HG03565 (cell line): ENCODE results near the gene NRARP.
A peak's percentile ranks its signal among the peaks of the same experiment; 100 is the strongest.
"Not testable (repeated sequence)": the region's sequence is repeated elsewhere in the genome, so short reads cannot be mapped to it uniquely, and the experiment has no call there.

Source experiments
- ATAC-seq: cut with Tn5 transposase; IDR thresholded peaks from one replicate; pipeline ENCODE4 v1.9.1; 2021; ENCODE audit warnings: mild to moderate bottlenecking, moderate library complexity; ENCODE audit not compliant: unreplicated experiment

NRARP gene

DNA sequence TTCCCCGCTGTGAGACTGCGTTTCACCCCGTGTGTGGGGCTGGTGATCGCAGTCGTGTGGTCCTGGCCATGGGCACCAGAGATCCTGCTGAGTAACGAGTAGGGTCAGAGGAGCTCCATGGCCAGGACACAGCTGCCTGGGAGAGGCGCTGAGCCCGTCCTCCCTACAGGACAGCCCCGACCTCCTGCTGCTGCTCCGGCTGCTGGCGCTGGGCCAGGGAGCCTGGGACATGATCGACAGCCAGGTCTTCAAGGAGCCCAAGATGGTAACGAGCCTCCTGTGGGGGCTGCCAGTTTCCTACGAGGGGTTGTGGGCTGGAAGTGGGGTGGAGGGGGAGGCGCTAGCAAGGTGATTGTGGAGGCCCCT is 35.9 kb downstream of the NRARP start:
- no peak for ATAC-seq

GRCh38 chr9:137265496-137266161 is 36.4 kb downstream of the NRARP start:
- ATAC-seq, result no peak

- ATAC-seq, result no peak
Observed at GRCh38 chr9:137264067-137264466, 38.0 kb downstream of the NRARP start.

DNA sequence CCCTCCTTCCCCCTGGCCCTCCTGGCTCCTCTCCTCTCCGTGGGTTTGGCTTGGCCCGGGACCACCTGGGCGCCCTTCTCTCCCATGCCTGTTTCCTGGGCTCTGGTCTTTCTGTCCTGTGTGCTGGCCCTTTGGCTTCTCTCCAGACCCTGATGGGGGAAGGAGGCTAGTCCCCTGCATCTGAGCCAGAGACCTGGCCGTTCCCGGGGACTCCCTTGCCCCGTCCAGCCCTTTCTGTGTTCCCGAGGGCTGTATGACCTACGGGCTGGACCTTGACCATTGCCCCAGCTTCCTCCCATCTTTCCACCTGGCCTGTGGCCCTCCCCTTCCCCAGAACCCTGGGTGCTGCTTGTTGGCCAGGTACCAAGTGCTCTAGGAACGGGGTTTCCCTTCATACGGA is 38.6 kb downstream of the NRARP start:
- no peak for ATAC-seq

GRCh38 chr9:137262909-137263285 is 39.2 kb downstream of the NRARP start:
- no peak for ATAC-seq

GRCh38 chr9:137262173-137262908 is 39.7 kb downstream of the NRARP start:
- ATAC-seq, result not testable (repeated sequence)

DNA sequence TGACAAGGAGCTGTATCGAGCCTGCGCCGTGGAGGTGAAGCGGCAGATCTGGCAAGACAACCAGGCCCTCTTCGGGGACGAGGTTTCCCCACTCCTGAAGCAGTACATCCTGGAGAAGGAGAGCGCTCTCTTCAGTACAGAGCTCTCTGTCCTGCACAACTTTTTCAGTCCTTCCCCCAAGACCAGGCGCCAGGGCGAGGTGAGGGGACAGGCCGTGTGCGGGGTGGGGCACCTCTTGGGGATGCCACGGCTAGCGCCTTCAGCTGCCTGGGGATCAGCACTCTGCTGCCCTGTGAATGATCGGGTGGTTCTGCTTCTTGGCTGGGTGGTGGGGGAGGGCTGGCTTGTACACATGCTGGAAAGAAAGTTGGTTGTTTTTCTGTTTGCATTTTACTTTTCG is 45.2 kb downstream of the NRARP start:
- no peak for ATAC-seq

DNA sequence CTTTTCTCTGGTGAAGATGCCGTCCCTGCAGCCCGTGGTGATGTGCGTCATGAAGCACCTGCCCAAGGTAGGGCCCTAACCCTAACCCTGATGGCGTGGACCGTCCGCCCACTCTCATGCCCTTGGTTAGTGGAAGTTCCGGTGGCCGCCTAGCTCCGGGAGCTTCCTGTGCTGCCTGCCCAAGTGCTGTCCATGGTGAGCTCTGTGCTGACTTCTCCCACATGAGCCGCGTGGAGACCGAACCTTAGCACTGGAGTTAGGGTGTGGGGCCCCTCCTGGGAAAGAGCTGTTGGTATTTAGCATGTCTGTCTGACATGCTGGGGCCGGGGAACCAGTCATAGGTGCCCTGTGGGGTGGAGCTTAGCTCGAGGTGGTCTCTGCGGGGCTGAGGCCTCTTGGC is 45.7 kb downstream of the NRARP start:
- no peak for ATAC-seq

- peak; percentile 20 for ATAC-seq
Observed at GRCh38 chr9:137255448-137256114, 46.5 kb downstream of the NRARP start.

DNA sequence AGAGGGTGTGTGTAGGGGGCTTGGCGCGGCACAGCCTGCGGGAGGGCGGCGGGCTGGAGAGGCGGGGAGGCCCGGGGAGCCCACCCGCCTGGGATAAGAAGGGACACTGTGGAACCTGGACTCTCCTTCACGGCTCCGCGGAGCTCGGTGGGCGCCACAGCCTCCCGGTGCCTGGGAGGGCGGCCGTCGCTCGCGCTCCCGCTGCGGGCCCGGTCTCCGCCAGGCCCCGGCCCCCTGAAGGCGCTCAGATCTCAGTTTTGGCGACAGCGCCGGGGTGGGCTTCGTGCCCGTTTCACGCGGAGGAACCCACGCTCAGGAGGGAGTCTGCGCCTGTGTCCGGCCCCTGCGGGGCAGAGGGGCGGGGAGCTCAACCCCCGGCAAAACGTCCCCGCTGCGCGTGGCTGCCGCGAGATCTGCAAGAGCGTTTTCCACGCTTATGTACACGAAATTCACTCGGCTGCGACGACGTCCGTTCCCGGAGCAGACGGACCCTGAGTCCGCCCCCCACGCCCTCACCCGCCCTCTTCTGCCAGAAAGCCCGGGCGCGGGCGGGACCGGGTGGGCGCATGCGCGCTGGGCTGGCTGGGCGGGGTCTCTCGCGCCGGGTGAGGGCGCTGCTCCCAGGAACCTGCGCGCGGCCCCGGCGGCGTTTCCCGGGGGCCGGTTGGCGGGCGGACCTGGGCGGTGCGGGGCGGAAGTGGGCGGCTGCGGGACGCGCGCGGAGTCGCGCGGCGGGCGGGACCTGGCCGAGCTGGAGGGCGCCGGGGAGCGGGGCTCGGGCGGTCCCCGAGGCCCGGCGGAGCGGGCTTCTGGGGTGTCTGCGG is 47.2 kb downstream of the NRARP start, which contains the start of gene NELFB:
Gene NELFB (plus strand): TSS at position 704 of the 824 bp plus-strand sequence.
- ATAC-seq, result peak; percentile 53

DNA sequence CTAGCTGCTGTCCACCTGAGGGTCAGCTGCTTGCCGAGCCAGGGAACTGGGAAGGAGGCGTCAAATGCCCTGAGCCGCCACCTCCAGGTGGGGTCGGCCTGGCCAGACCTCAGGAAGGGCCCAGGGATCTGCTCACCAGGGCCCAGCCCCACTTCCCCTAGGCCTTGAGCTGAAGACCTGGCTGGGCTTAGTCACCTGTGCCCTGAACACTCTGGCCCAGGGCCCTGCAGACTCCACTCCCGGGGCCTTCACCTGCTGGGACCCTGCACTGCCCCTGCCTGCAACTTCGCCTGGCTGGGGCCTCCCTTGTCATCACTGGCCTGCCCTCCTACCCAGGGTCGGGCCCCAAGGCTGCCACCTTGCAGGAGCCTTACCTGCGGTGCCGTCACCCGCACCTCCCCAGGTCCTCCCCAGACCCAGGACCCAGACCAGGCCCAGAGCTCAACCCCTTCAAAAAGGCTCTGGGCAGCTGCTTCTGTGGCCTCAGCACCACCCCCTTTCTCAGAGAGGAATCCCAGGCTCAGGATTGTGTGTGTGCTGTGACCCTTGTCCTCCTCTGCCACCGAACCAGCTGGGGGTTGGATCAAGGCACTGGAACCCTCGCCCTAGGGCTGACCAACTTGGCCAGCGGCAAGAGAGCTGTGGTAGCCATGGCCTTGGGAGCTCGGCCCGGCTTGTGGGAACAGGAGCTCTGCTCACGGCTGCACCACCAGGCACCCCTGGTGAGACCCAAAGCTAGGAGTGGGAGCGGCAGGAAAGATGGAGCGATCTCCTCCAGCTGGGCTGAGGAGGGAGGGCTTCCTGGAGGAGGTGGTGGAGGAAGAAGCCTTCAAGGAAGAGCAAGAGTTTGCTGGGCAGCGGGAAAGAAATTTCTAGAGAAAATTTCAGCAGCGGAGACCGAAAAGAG is 48.1 kb downstream of the NRARP start:
- ATAC-seq, result no peak

DNA sequence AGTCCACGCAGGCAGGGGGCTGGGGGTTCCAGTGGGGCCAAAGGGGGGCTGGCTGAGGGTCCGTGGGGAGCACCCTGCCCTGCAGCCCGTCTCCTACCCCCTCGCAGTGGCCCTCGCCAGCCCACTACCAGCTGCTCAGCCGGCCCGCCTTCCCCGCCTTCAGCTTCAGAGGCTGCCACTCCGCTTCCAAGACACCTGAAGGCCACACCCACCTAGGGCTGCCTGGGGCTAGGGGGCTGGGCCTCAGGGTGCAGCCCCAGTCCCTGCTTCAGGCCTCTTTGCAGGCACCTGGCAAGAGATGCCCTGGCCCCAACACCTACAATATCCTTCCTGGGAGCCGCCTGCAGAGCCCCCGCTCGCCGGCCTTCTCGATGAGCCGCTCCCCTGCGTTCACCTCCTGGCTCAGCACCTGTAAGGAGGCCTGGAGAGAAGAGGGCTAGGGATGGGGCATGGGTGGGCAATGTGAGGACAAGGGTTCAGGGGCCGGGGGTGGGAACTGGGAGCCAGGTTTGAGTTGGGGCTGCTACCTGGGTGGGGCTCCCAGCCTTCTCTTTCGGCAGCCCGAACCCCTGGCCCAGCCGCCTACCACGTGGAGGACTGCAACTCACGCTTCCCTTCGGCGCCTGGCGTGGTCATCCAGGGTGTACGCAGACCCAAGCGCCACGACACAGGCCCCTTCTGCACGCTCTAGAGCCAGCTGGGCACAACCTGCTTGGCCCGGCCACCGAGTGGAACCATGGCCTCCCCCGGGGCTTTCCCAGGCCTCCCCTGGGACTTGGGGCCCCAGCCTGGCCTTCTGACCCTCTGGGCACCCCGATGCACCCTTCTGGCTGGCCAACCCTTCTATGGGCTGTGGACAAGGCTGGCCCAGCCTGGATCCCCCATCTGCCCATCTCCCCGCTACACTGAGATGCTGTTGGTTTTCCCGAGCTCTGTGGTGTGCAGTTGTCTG is 49.2 kb downstream of the NRARP start:
- ATAC-seq, result no peak

DNA sequence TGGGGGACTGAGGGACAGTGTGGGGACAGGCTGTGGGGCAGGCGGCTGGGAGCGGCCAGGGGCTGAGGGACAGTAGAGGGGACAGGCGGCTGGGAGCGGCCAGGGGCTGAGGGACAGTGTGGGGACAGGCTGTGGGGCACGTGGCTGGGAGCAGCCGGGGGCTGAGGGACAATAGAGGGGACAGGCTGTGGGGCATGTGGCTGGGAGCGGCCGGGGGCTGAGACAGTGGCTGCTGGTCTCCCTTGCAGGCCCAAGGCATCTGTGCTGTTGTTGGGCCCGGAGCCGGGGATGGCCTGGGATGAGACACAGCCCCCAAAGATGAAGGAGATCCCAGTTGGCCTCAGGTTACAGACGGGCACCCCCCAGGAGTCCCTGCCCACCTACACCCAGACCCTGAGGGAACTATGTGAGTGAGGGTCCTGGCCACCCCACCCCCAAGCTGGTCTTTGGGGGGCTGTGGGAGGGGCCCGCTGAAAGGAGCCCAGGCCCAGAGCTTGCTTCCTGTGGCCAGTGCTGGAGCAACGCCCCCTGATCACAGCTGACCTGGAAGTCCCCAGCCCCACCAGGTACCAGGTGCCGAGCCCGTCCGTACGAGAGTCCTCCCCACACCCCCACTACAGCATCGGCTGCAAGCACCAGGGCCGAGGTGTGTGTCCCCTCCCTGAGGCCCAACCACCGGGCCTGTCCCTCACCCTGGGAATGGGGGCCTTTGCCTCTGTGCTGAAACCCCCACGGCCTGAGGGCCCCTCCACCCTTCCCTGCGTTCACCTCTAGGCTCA is 50.4 kb downstream of the NRARP start:
- ATAC-seq, result no peak

DNA sequence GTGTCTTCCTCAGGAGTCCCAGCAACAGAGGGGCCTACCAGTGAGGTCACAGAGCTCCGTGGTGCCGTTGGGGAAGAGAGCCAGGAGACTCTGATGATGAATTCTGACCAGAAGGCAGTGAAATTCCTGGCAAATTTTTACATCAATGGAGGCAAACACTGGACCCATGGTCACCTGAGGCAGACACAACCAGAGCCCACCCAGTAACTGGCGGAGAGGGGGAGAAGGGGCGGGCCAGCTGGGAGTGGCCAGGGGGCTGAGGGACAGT is 50.9 kb downstream of the NRARP start, which contains the start of gene STPG3:
Gene STPG3 (plus strand): TSS at position 93 of the 268 bp plus-strand sequence. CDS start 1 bp downstream, at position 94.
- no peak for ATAC-seq

- ATAC-seq, result no peak
Observed at GRCh38 chr9:137250329-137251193, 51.5 kb downstream of the NRARP start.
